ENCODE measurements around the gene OR2A5. TPM values are rescaled to one million over a fixed set of nuclear protein-coding genes. Genes with fewer than 3 reads are reported as not detected.

The OR2A5 gene
- total RNA-seq, 4 donors from 2014 or later: not detected

DNA sequence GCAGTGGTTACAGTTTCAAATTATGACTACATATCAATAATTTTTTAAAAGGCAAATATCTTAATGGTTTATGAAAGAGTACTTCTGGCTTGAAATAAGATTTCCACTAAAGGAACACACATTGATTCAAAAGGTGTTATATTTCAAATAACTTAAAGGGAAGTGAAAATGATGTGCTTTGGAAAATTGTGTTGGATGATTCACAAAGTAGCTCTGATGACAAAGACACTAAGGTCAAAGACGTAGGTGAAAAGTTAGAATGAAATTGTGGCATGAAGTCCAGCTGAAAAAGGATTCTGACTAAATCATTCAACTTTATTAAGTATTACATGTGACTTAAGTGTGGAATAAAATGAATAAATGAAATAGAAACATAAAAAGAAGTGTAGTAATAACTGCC, 20.8 kb upstream of the OR2A5 start:
- 58 to 74% methylated on average over 1 of the region's 1 CpG for WGBS, 2 donors (ENCODE audit: low coverage in 1 of 2)
- Histone ChIP-seq H3K27me3 (no peaks in the 10 kb centered on the region), H3K9me3 (no peaks in the 10 kb centered on the region), H3K36me3 (no peaks in the 10 kb centered on the region), H3K4me1 (no peaks in the 10 kb centered on the region), H3K4me3 (no peak overlapping the region), H3K27ac (no peak overlapping the region)
- in situ Hi-C loops (cut with MboI; ENCODE audit: low pct_ligation_motif_present in 1 of 4, low pct_unique_long_range_greater_than_20kb in 1 of 4, low sequenced_read_pairs in 3 of 4): no loop called here
- no peak for TF ChIP-seq POLR2A (IDR thresholded peaks at IDR 0.05)
- TF ChIP-seq EP300 (IDR thresholded peaks at IDR 0.05; ENCODE audit: low read depth): no peak
- no peak for TF ChIP-seq POLR2AphosphoS5 (IDR thresholded peaks at IDR 0.05)
- TF ChIP-seq, protein P1, sequence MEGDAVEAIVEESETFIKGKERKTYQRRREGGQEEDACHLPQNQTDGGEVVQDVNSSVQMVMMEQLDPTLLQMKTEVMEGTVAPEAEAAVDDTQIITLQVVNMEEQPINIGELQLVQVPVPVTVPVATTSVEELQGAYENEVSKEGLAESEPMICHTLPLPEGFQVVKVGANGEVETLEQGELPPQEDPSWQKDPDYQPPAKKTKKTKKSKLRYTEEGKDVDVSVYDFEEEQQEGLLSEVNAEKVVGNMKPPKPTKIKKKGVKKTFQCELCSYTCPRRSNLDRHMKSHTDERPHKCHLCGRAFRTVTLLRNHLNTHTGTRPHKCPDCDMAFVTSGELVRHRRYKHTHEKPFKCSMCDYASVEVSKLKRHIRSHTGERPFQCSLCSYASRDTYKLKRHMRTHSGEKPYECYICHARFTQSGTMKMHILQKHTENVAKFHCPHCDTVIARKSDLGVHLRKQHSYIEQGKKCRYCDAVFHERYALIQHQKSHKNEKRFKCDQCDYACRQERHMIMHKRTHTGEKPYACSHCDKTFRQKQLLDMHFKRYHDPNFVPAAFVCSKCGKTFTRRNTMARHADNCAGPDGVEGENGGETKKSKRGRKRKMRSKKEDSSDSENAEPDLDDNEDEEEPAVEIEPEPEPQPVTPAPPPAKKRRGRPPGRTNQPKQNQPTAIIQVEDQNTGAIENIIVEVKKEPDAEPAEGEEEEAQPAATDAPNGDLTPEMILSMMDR (IDR thresholded peaks at IDR 0.05): no peak
- no peak for DNase-seq
- intact Hi-C loops (cut with DNase I; ENCODE audit: low total_unique reads): no loop called here

GRCh38 chr7:144028547-144028946, 20.2 kb upstream of the OR2A5 start:
- Histone ChIP-seq H3K36me3 (no peaks in the 10 kb centered on the region), H3K27ac (no peak overlapping the region), H3K9me3 (no peaks in the 10 kb centered on the region), H3K27me3 (no peaks in the 10 kb centered on the region), H3K4me1 (no peaks in the 10 kb centered on the region), H3K4me3 (no peak overlapping the region)
- no peak for DNase-seq
- in situ Hi-C loops (cut with MboI; ENCODE audit: low pct_ligation_motif_present in 1 of 4, low pct_unique_long_range_greater_than_20kb in 1 of 4, low sequenced_read_pairs in 3 of 4): no loop called here
- intact Hi-C loops (cut with DNase I; ENCODE audit: low total_unique reads): no loop called here
- TF ChIP-seq EP300 (IDR thresholded peaks at IDR 0.05; ENCODE audit: low read depth) (no peak), POLR2A (IDR thresholded peaks at IDR 0.05) (no peak), POLR2AphosphoS5 (IDR thresholded peaks at IDR 0.05) (no peak)
- TF ChIP-seq, protein P1 (IDR thresholded peaks at IDR 0.05): no peak
- 64 to 83% methylated on average over 3 of the region's 3 CpGs for WGBS, 2 donors (ENCODE audit: low coverage in 1 of 2)

GRCh38 chr7:144032516-144032915, 16.2 kb upstream of the OR2A5 start:
- in situ Hi-C loops (cut with MboI; ENCODE audit: low pct_ligation_motif_present in 1 of 4, low pct_unique_long_range_greater_than_20kb in 1 of 4, low sequenced_read_pairs in 3 of 4) (no loop called here), intact Hi-C loops (cut with DNase I; ENCODE audit: low total_unique reads) (no loop called here)
- no peaks in the 10 kb centered on the region for H3K36me3 ChIP-seq
- no peak for TF ChIP-seq POLR2A (IDR thresholded peaks at IDR 0.05)
- H3K4me3 ChIP-seq: no peak overlapping the region
- no peak overlapping the region for H3K27ac ChIP-seq
- WGBS, 2 donors (ENCODE audit: low coverage in 1 of 2): 73 to 84% methylated on average over 5 of the region's 5 CpGs
- H3K4me1 ChIP-seq: no peaks in the 10 kb centered on the region
- no peaks in the 10 kb centered on the region for H3K27me3 ChIP-seq
- DNase-seq: no peak
- no peaks in the 10 kb centered on the region for H3K9me3 ChIP-seq

GRCh38 chr7:144032985-144033709, 15.6 kb upstream of the OR2A5 start:
- intact Hi-C loops (cut with DNase I; ENCODE audit: low total_unique reads) (no loop called here), in situ Hi-C loops (cut with MboI; ENCODE audit: low pct_ligation_motif_present in 1 of 4, low pct_unique_long_range_greater_than_20kb in 1 of 4, low sequenced_read_pairs in 3 of 4) (no loop called here)
- 50 to 55% methylated on average over 1 of the region's 1 CpG for WGBS, 2 donors (ENCODE audit: low coverage in 1 of 2)
- no peaks in the 10 kb centered on the region for H3K4me1 ChIP-seq
- TF ChIP-seq, protein P1 (IDR thresholded peaks at IDR 0.05): no peak
- TF ChIP-seq EP300 (IDR thresholded peaks at IDR 0.05; ENCODE audit: low read depth): no peak
- no peak overlapping the region for H3K27ac ChIP-seq
- H3K36me3 ChIP-seq: no peaks in the 10 kb centered on the region
- H3K9me3 ChIP-seq: no peaks in the 10 kb centered on the region
- H3K4me3 ChIP-seq: no peak overlapping the region
- H3K27me3 ChIP-seq: no peaks in the 10 kb centered on the region
- DNase-seq: no peak

DNA sequence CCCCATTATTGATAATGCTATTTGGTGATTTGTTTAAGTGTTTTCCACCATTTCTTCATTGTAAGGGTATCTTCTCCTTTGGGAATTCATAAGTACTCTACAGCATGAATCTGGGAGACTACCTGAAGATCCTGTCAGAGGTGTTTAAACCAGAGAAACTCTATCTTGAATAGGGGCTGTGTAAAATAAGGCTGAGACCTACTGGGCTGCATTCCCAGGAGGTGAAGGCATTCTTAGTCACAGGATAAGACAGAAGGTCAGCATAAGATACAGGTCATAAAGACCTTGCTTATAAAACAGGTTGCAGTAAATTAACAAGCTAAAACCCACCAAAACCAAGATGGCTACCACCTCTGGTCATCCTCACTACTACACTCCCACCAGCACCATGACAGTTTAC, 13.4 kb upstream of the OR2A5 start:
- no peak for TF ChIP-seq EP300 (IDR thresholded peaks at IDR 0.05; ENCODE audit: low read depth)
- no peak for TF ChIP-seq POLR2A (IDR thresholded peaks at IDR 0.05)
- TF ChIP-seq, protein P1 (IDR thresholded peaks at IDR 0.05): no peak
- no peak for TF ChIP-seq POLR2AphosphoS5 (IDR thresholded peaks at IDR 0.05)
- intact Hi-C loops (cut with DNase I; ENCODE audit: low total_unique reads) (no loop called here), in situ Hi-C loops (cut with MboI; ENCODE audit: low pct_ligation_motif_present in 1 of 4, low pct_unique_long_range_greater_than_20kb in 1 of 4, low sequenced_read_pairs in 3 of 4) (no loop called here)
- no peak overlapping the region for H3K4me3 ChIP-seq
- H3K27ac ChIP-seq: no peak overlapping the region
- H3K27me3 ChIP-seq: no peaks in the 10 kb centered on the region
- no peaks in the 10 kb centered on the region for H3K36me3 ChIP-seq
- no peaks in the 10 kb centered on the region for H3K4me1 ChIP-seq
- no peaks in the 10 kb centered on the region for H3K9me3 ChIP-seq
- DNase-seq: no peak
